HepG2 (cell line): Measurements from ENCODE around the gene TMED9. TPM values are rescaled to one million over a fixed set of nuclear protein-coding genes. Genes with fewer than 3 reads are reported as not detected.

ENCODE experiments used
- ATAC-seq: fragments of 200-7000 bp; cut with Tn5 transposase; 3 replicates; pipeline ENCODE4 v1.9.1; 2020; ENCODE audit warnings: mild to moderate bottlenecking, moderate library complexity
- BruUV-seq: library from RNA; stranded (reverse); fragments of 400-500 nt; replicated peaks from 2 replicates; lab custom pipeline; 2021; lab: Mats Ljungman, UMichigan
- CTCF ChIA-PET: fragments of 300-600 bp; formaldehyde crosslinking; extraction: SDS; loops from one replicate; lab custom pipeline; 2021; ENCODE audit warnings: low total read pairs, inconsistent platforms, low intra/inter-chr PET ratio; lab: Yijun Ruan, JAX
- POLR2A ChIA-PET: fragments of 350-600 bp; sonication (Branson Sonifier 250); formaldehyde crosslinking; loops from one replicate; lab custom pipeline; 2020; ENCODE audit warnings: antibody characterized with exemption, inconsistent platforms; lab: Yijun Ruan, JAX
- DNase-seq: peaks from one replicate; pipeline ENCODE4 v3.0.0-alpha.2; 2015; ENCODE audit warnings: low spot score
- FAIRE-seq: peaks from 3 replicates; lab custom pipeline; 2011; peaks lifted over from hg19 to GRCh38; lab: Jason Lieb, UNC
- H2AFZ ChIP-seq: one replicate; pipeline ENCODE4 v1.6.1; 2011; ENCODE audit warnings: low read length, inconsistent platforms
- H3K27ac ChIP-seq: fragments of 300-600 bp; 3 replicates; pipeline ENCODE4 v1.8.0; 2011; ENCODE audit warnings: mixed run types, mild to moderate bottlenecking, mixed read lengths, low read length, inconsistent platforms; ENCODE audit not compliant: insufficient read depth; ENCODE audit errors: extremely low read length
- H3K27me3 ChIP-seq, 2 experiments: fragments of 200-600 bp in 1 of 2; 2 replicates in 1 of 2; 3 replicates in 1 of 2; pipeline versions ENCODE4 v1.6.0 to v1.8.0; 2011; ENCODE audit warnings: low read length in 2 of 2, mild to moderate bottlenecking in 2 of 2, moderate library complexity in 2 of 2, inconsistent platforms in 1 of 2; ENCODE audit not compliant: insufficient read depth in 2 of 2, control insufficient read depth in 1 of 2
- H3K36me3 ChIP-seq, 2 experiments: fragments of 200-600 bp in 1 of 2; replicated peaks in 1 of 2; 2 replicates in 1 of 2; 3 replicates in 1 of 2; pipeline versions ENCODE4 v1.5.1 to v1.8.0; 2011; ENCODE audit warnings: low read length in 2 of 2, inconsistent platforms in 1 of 2; ENCODE audit not compliant: insufficient read depth in 2 of 2, control insufficient read depth in 1 of 2
- H3K4me1 ChIP-seq: 2 replicates; pipeline ENCODE4 v1.5.1; 2012; ENCODE audit warnings: low read length, inconsistent platforms; ENCODE audit not compliant: insufficient read depth
- H3K4me2 ChIP-seq: 2 replicates; pipeline ENCODE4 v1.6.0; 2011; ENCODE audit warnings: low read depth, low read length, inconsistent platforms
- H3K4me3 ChIP-seq, 3 experiments: fragments of 200-600 bp in 1 of 3; sonication (generic), shearing (Covaris generic) in 1 of 3; replicated peaks in 1 of 3; 2 replicates each; pipeline ENCODE4 v1.5.1; 2011 to 2016; ENCODE audit warnings: low read length in 3 of 3, inconsistent platforms in 2 of 3, low read depth in 2 of 3, mild to moderate bottlenecking in 2 of 3, control low read depth in 1 of 3, mixed read lengths in 1 of 3; ENCODE audit not compliant: insufficient read depth in 1 of 3
- H3K79me2 ChIP-seq: one replicate; pipeline ENCODE4 v1.6.1; 2011; ENCODE audit warnings: low read length, inconsistent platforms; ENCODE audit not compliant: insufficient read depth
- H3K9ac ChIP-seq: 2 replicates; pipeline ENCODE4 v1.6.0; 2011; ENCODE audit warnings: mild to moderate bottlenecking, low read depth, low read length, inconsistent platforms; ENCODE audit not compliant: insufficient read depth
- H3K9me3 ChIP-seq: 2 replicates; pipeline ENCODE4 v1.5.1; 2012; ENCODE audit warnings: mild to moderate bottlenecking, low read length
- H4K20me1 ChIP-seq: 2 replicates; pipeline ENCODE4 v1.6.0; 2011; ENCODE audit warnings: inconsistent platforms, mild to moderate bottlenecking, low read length, moderate library complexity; ENCODE audit not compliant: insufficient read depth
- CCAR2 ChIP-seq: fragments of 200-400 bp; formaldehyde crosslinking; optimal IDR thresholded peaks from 2 replicates; pipeline ENCODE3; 2018; ENCODE audit warnings: low read depth, mild to moderate bottlenecking, low read length, moderate library complexity
- MAFK ChIP-seq, 2 experiments: IDR thresholded peaks in 1 of 2; conservative IDR thresholded peaks in 1 of 2; 2 replicates each; pipeline ENCODE4 v1.6.1; 2011; ENCODE audit warnings: improper control_type of control experiment in 2 of 2, low read length in 2 of 2
- RAD51 ChIP-seq: fragments of 450-650 bp; IDR thresholded peaks from 2 replicates; pipeline ENCODE4 v1.6.1; 2016; ENCODE audit warnings: borderline replicate concordance
- ZFYVE20 ChIP-seq: sonication (generic); formaldehyde crosslinking; IDR thresholded peaks from 2 replicates; pipeline ENCODE4 v1.8.0; 2023; ENCODE audit warnings: low read depth, mild to moderate bottlenecking, moderate library complexity, missing genetic modification reagents, borderline replicate concordance
- ZNF264 ChIP-seq: sonication (generic); formaldehyde crosslinking; IDR thresholded peaks from 2 replicates; pipeline ENCODE4 v1.4.0; 2020; ENCODE audit warnings: missing genetic modification reagents
- ZNF281 ChIP-seq: sonication (generic); formaldehyde crosslinking; IDR thresholded peaks from 2 replicates; pipeline ENCODE4 v1.4.0; 2020; ENCODE audit warnings: missing genetic modification reagents, borderline replicate concordance
- ZNF878 ChIP-seq: sonication (generic); formaldehyde crosslinking; IDR thresholded peaks from 2 replicates; pipeline ENCODE4 v1.8.1; 2023; ENCODE audit warnings: mild to moderate bottlenecking, missing genetic modification reagents, moderate library complexity
- WGBS: methylation state at CpG from one replicate; pipeline ENCODE4 v1.1.6; 2017; ENCODE audit warnings: low lambda C conversion rate; 5-methylcytosine and 5-hydroxymethylcytosine counted together
- in situ Hi-C: cut with HindIII; loops from 2 replicates; pipeline ENCODE4 v1.10.0; 2017; ENCODE audit warnings: low pct_unique_long_range_greater_than_20kb; ENCODE audit not compliant: extremely low pct_ligation_motif_present
- intact Hi-C: fragments of 100-400 bp; cut with micrococcal nuclease; formaldehyde crosslinking; loops from one replicate; pipeline ENCODE4 v1.10.0; 2022; ENCODE audit not compliant: unreplicated experiment
- polyA plus RNA-seq, 8 experiments: library from polyadenylated mRNA; depleted of rRNA in 3 of 8; stranded (reverse) in 7 of 8; unstranded in 1 of 8; fragments of >200 nt; fragmentation: Illumina TruSeq in 4 of 8; extraction: Trizol in 4 of 8; gene quantifications; 2 replicates each; pipeline versions ENCODE4 v1.2.1 to v1.2.3, GENCODE V29; 2011 to 2016; ENCODE audit warnings: low read depth in 4 of 8, missing spikeins in 1 of 8, mixed read lengths in 1 of 8; ENCODE audit not compliant: insufficient read depth in 1 of 8
- total RNA-seq, 5 experiments: library from RNA; depleted of rRNA; stranded (reverse); fragments of >200 nt; fragmentation: Illumina TruSeq; extraction: Trizol; gene quantifications; 2 replicates each; pipeline ENCODE4 v1.2.3, GENCODE V29; 2016; ENCODE audit warnings: low read depth in 1 of 5
- TF ChIP-seq, protein P1 (sequence below): sonication (generic); formaldehyde crosslinking; IDR thresholded peaks from 2 replicates; pipeline ENCODE4 v1.5.0; 2020; ENCODE audit warnings: mild to moderate bottlenecking, missing genetic modification reagents, moderate library complexity

The TMED9 gene
- total and polyA plus RNA-seq, 2 of the 13 experiments (the other 11 are each of a cell fraction or from before 2014, with no cell fraction given) = 161 to 350 TPM

DNA sequence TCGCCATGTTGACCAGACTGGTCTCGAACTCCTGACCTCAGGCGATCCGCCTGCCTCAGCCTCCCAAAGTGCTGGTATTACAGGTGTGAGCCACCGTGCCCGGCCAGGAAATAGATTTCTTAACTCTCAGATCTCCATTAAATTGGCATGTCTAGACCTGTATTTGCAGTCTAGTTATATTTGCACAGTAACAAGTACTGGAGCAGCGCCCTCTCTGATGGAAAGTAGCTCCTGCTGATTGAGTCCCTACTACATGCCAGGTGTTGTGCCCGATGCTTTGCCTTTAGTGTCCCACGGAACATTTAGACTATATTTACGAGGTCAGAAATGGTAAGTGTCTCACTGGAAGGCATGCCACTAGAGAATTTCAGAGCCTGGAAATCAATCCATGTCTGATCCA lies 15.8 kb upstream of the TMED9 start:
- ChIA-PET POLR2A (interaction anchor here (0.6 kb wide), 1 partner anchor 30 kb away, joined by 3 read pairs; no protein-coding TSS in a partner anchor), CTCF (no interaction called here)
- FAIRE-seq = peak; percentile 12
- H3K9me3 ChIP-seq = no peaks in the 10 kb centered on the region
- peak; percentile 22 for DNase-seq
- WGBS = 34% methylated on average over 10 of the region's 10 CpGs
- no peaks in the 10 kb centered on the region for H3K79me2 ChIP-seq
- peak; percentile 41; the same call in 1 of the 3 replicates for ATAC-seq
- TF ChIP-seq ZNF264 = no peak
- TF ChIP-seq, protein P1, sequence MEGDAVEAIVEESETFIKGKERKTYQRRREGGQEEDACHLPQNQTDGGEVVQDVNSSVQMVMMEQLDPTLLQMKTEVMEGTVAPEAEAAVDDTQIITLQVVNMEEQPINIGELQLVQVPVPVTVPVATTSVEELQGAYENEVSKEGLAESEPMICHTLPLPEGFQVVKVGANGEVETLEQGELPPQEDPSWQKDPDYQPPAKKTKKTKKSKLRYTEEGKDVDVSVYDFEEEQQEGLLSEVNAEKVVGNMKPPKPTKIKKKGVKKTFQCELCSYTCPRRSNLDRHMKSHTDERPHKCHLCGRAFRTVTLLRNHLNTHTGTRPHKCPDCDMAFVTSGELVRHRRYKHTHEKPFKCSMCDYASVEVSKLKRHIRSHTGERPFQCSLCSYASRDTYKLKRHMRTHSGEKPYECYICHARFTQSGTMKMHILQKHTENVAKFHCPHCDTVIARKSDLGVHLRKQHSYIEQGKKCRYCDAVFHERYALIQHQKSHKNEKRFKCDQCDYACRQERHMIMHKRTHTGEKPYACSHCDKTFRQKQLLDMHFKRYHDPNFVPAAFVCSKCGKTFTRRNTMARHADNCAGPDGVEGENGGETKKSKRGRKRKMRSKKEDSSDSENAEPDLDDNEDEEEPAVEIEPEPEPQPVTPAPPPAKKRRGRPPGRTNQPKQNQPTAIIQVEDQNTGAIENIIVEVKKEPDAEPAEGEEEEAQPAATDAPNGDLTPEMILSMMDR = 0 out of 2 replicates have a peak, but pooled peaks have one; percentile 19
- intact Hi-C loops = no loop called here
- no peaks in the 10 kb centered on the region for H3K36me3 ChIP-seq
- no peak overlapping the region for H3K27ac ChIP-seq
- H3K4me3 ChIP-seq = no peak overlapping the region
- H3K27me3 ChIP-seq = no peaks in the 10 kb centered on the region; a peak in 1 of 5 replicates
- H2AFZ ChIP-seq = no peak overlapping the region
- in situ Hi-C loops = no loop called here
- BruUV-seq = no TSS peak
- no peaks in the 10 kb centered on the region for H4K20me1 ChIP-seq
- H3K9ac ChIP-seq = no peak overlapping the region
- no peak overlapping the region for H3K4me2 ChIP-seq
- no peaks in the 10 kb centered on the region for H3K4me1 ChIP-seq

DNA sequence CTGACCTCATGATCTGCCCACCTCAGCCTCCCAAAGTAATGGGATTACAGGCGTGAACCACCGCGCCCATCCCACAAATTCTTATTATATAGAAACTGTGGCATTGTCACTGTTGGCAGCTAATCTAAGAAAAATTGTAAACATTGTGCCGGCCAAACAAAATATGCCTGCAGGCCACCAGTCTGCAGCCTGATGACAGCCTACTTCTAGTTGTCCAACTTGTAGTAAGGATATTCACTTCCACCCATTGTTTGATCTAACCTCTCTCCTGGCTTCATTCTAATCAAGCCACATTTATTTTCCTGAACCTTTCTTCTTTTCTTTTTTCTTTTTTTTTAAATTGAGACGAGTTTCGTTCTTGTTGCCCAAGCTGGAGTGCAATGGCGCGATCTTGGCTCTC lies 13.7 kb upstream of the TMED9 start:
- intact Hi-C loops = no loop called here
- no peak for DNase-seq
- H3K9me3 ChIP-seq = no peaks in the 10 kb centered on the region
- H4K20me1 ChIP-seq = no peaks in the 10 kb centered on the region
- no peak for ATAC-seq
- no peak overlapping the region for H3K27ac ChIP-seq
- no TSS peak for BruUV-seq
- H3K79me2 ChIP-seq = no peaks in the 10 kb centered on the region
- H3K9ac ChIP-seq = no peak overlapping the region
- H2AFZ ChIP-seq = no peak overlapping the region
- no peak overlapping the region for H3K4me3 ChIP-seq
- TF ChIP-seq ZNF281 (CRISPR knock-in tag) (no peak), RAD51 (no peak), ZNF878 (CRISPR knock-in tag) (no peak), ZFYVE20 (no peak), MAFK (conservative IDR thresholded peaks at IDR 0.05 in 1 of 2, IDR thresholded peaks at IDR 0.05 in 1 of 2; ENCODE audit: low read length in 2 of 2) (no peak), CCAR2 (no peak)
- H3K4me1 ChIP-seq = no peaks in the 10 kb centered on the region
- FAIRE-seq = no peak
- WGBS = 64% methylated on average over 8 of the region's 8 CpGs
- H3K27me3 ChIP-seq = no peaks in the 10 kb centered on the region; a peak in 1 of 5 replicates
- ChIA-PET POLR2A (no interaction called here), CTCF (no interaction called here)
- H3K4me2 ChIP-seq = no peak overlapping the region
- H3K36me3 ChIP-seq = no peaks in the 10 kb centered on the region
- in situ Hi-C loops = no loop called here
